OCI-LY7 (cell line): ENCODE data around the gene MYCBPAP.

Experiments used
- EZH2phosphoT487 ChIP-seq: fragments of 200-600 bp; sonication (generic); IDR thresholded peaks from 2 replicates; pipeline ENCODE4 v1.6.1; 2018; ENCODE audit warnings: low read depth, borderline replicate concordance, mild to moderate bottlenecking, mixed run types, antibody characterized with exemption, low read length, moderate library complexity, mixed read lengths
- TF ChIP-seq, protein P1 (sequence below): fragments of 200-600 bp; sonication (generic); conservative IDR thresholded peaks from 2 replicates; pipeline ENCODE4 v1.5.1; 2014; ENCODE audit warnings: mild to moderate bottlenecking, antibody characterized with exemption, low read length, moderate library complexity, mixed read lengths

DNA sequence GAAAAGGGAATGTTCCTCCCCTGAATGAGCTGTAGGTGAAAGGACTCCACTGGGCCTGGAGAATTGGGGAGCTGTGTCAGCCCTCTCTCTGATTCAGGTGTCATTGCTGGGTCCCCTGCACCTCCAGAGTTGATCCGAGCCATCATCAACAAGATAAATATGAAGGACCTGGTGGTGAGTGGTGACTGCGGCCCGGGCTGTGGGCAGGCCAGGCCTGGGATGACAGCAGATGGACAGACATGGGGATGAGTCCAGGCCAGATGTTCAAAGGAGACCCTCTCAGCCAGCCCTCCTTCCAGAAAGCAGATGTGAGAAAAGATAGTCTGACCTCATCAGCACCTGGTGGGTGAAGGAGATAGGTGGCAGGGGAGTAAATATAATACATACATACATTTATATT is 44.1 kb upstream of the MYCBPAP start:
- TF ChIP-seq, protein P1, sequence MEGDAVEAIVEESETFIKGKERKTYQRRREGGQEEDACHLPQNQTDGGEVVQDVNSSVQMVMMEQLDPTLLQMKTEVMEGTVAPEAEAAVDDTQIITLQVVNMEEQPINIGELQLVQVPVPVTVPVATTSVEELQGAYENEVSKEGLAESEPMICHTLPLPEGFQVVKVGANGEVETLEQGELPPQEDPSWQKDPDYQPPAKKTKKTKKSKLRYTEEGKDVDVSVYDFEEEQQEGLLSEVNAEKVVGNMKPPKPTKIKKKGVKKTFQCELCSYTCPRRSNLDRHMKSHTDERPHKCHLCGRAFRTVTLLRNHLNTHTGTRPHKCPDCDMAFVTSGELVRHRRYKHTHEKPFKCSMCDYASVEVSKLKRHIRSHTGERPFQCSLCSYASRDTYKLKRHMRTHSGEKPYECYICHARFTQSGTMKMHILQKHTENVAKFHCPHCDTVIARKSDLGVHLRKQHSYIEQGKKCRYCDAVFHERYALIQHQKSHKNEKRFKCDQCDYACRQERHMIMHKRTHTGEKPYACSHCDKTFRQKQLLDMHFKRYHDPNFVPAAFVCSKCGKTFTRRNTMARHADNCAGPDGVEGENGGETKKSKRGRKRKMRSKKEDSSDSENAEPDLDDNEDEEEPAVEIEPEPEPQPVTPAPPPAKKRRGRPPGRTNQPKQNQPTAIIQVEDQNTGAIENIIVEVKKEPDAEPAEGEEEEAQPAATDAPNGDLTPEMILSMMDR, result no peak
- TF ChIP-seq EZH2phosphoT487, result no peak
